Fibroblast of mammary gland (primary cell): ENCODE results near the gene AHNAK.
"Not testable (repeated sequence)": the region's sequence is repeated elsewhere in the genome, so short reads cannot be mapped to it uniquely, and the experiment has no call there.

ENCODE experiments used
- DNase-seq: peaks from one replicate; pipeline ENCODE4 v3.0.0-alpha.2; 2010; ENCODE audit warnings: low read depth
- H3K4me3 ChIP-seq: 2 replicates; pipeline ENCODE4 v1.5.1; 2011; ENCODE audit warnings: low read depth, mild to moderate bottlenecking, low read length, moderate library complexity; ENCODE audit not compliant: control insufficient read depth
- TF ChIP-seq, protein P1 (sequence below): conservative IDR thresholded peaks from 2 replicates; pipeline ENCODE4 v1.5.1; 2011; ENCODE audit warnings: low read depth, low read length, inconsistent platforms; ENCODE audit not compliant: control insufficient read depth, insufficient read depth

Gene AHNAK

DNA sequence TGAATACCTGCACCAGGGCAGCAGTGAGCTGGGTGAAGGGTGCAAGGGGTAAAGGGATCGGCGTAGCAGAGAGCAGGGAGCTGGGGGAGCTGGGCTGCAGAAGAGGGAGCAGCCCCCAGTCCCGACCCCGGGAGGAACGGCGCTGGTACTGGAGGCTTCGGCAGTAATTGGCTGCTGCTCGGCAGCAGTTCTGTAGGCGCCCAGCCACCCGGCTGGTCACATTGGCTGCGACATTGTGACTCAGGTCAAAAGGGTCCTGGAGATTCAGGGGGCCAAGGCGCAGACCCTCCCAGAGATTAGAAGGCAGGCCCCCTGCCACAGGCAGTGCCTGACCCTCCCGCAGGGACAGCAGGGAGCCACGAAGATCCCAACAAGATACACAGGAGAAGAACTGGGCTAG is 29.2 kb upstream of the AHNAK start:
- H3K4me3 ChIP-seq, result peak overlapping the region; percentile 74
- no peak for DNase-seq
- TF ChIP-seq, protein P1, sequence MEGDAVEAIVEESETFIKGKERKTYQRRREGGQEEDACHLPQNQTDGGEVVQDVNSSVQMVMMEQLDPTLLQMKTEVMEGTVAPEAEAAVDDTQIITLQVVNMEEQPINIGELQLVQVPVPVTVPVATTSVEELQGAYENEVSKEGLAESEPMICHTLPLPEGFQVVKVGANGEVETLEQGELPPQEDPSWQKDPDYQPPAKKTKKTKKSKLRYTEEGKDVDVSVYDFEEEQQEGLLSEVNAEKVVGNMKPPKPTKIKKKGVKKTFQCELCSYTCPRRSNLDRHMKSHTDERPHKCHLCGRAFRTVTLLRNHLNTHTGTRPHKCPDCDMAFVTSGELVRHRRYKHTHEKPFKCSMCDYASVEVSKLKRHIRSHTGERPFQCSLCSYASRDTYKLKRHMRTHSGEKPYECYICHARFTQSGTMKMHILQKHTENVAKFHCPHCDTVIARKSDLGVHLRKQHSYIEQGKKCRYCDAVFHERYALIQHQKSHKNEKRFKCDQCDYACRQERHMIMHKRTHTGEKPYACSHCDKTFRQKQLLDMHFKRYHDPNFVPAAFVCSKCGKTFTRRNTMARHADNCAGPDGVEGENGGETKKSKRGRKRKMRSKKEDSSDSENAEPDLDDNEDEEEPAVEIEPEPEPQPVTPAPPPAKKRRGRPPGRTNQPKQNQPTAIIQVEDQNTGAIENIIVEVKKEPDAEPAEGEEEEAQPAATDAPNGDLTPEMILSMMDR, result no peak

DNA sequence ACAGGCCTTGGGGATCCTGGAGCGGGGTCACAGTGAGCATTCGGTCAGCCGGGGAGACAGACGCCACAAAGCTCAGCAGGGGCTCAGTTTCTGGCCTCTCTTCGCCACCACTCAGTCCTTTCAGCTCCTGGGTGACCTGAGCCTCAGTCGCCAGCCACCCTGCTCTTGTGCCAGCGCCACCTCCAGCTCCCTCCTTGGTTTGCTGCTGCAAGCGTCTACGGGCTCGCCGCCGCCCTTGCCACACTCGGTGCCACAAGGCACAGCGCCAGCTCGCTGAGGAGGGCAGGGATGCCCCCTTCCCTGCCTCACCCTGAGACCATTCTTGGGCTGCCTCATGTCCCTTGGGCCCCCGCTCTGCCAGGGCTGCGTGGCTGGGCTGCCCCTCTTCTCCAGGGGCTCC is 28.6 kb upstream of the AHNAK start:
- no peak for DNase-seq
- peak overlapping the region; percentile 74 for H3K4me3 ChIP-seq
- TF ChIP-seq, protein P1, result no peak

DNA sequence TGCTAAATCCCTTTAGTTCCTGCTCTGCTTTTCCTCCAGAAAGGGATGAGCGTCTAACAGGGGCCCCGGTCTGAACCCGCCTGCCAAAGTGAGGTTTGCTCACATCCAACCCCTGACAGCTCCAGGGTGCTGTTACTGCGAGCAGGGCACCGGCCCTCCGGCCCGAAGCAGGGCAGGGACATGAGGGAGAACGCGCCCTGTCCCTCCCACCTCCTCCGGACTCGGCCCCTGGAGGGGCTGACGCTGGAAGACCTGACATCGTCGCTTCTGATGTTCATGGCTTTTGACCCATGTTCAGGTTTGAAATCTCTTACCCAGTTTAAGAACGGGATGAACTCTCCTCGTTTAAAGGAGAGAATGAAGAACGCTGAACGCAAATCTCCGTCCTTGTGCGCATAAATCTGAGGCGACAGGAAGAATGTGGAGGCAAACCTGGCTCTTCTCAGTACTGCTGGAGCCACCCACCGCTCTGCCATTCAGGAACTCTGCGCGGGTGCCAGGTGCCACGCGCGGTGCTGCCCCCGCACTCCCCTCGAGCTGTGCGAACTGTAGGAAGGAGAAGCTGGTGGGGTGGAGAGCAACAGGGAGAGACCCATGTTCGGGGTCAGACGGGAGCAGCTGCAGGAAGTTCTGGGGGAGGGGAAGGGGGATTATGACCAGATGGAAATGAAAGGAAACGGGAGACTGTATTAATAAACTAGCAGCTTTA is 27.9 kb upstream of the AHNAK start:
- TF ChIP-seq, protein P1, result no peak
- DNase-seq, result no peak
- H3K4me3 ChIP-seq, result peak overlapping the region; percentile 74

DNA sequence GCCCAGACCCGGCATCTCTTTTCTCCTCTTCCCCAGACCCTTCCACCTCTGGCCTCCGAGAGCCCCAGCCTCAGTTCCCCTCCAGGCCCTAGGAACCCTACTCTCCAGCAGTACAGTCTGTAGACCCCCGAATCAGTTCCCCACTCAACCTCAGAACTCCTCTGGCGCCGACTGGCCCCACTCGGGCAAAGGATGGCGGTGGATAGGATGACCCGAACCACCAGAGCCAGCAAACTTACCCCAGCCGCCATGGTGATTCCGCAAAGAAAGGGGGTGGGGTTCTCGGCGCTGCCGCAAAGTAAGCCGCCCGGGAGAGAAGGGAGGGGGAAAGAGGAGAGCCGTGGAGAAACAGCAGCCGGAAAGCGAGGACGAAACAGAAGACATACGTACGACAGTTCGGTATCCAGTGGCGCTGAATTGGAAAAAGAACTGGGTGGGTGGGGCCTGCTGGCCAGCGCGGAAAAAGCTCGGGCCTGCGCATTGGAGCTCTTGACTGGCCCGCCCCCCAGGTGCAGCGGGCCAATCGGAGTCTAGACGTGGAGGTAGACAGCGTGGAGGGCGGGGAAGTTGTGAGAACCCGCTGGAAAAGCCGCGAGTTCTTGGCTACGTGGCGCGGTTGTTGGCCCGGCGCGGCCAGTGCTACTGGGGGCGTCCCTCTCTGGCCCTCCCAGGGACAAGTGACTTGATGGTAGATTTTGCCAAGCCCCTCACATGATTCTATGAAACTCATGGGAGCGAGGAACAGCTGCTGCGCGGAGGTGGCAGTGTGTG is 27.2 kb upstream of the AHNAK start, which contains the start of gene EEF1G:
Gene EEF1G (minus strand): TSS at position 300 of the 771 bp plus-strand sequence. CDS start 49 bp downstream, at position 251.
- peak; percentile 100 for DNase-seq
- TF ChIP-seq, protein P1, result no peak
- H3K4me3 ChIP-seq, result peak within 1 kb of the TSS; percentile 84

DNA sequence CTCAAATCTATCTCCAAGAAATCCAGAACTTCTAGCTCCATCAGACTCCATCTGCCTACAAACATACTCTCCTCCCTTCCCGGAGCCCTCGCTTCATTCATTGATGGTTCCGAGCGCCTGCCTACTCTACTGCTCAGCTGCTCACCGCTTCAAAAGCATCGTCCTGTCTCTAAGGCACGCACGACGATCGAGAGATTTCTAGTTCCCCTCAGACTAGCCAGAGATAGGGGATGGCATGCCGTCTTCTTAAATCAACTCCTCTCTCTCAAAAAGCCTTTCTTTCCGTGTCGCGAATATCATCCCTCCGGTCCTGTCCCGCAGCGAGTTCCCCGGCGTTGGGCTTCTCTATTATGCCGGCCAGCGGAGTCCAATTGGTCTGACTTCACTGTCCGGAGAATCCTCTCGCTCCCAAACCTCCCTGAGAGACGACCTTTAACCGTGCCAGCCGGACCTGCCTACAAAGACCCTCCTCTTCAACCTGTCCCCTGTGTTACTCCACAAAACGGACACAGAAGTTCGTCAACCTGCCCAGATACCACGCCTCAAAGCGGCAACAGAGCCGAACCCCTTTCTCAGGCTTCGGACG is 26.5 kb upstream of the AHNAK start:
- TF ChIP-seq, protein P1, result no peak
- DNase-seq, result no peak
- peak overlapping the region; percentile 84 for H3K4me3 ChIP-seq

DNA sequence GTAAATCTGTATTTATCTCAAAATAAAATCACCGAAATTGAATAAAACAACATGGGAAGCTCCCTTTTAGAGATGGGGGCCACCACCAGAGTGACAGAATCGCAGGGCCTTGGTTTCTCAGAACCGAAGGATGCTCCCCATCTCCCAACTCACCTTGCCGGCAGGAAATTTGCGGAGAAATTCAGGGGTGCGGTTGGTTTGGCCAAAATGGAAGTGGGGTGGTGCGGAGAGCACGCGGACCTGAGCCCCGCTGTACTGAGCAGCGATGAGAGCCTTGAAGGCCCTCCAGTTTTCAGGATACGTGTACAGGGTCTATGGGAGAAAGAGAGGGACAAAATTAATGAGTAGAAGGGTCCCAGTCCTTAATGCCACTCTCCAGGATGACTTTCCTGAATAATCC is 25.8 kb upstream of the AHNAK start:
- TF ChIP-seq, protein P1, result no peak
- H3K4me3 ChIP-seq, result peak overlapping the region; percentile 84
- DNase-seq, result no peak

DNA sequence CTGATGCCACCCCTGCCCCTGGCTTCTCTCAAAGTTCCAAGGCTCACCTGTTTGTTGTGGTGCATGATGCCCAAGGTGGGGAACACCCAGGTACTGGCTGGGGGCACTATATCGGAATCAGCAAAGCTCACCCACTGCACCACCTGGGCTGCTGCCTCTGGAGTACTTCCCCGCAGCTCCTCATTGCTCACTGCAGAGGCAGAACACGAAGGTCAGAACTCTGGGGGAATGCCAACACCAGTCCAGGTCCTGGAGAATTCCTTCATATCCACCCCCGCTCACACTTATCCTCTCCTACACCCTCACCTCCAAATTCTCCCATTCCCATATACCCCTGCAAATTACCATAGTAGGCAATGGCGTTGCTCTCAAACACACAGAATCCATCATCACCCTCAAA is 24.9 kb upstream of the AHNAK start:
- not testable (repeated sequence) for DNase-seq, H3K4me3 ChIP-seq

DNA sequence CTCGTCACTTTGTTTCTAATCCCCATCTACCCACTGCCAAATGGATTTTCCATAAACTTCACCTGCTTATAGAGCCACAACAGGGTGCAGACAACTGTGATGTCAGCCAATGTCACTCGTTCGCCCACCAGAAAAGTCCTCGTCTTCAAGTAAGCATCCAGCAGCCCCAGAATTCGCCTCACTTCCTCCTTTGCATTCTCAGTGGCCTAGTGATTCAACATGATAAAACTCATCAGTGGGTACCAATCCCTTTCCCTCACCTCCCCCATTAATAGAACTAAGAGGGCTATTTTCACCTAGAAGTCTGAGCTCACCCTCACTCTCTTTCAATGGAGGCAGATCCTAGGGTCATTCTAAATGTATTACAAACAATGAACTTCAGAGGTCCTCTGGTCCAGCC is 24.3 kb upstream of the AHNAK start:
- not testable (repeated sequence) for H3K4me3 ChIP-seq, DNase-seq
